IMR-90 (cell line): ENCODE data around the gene PHAF1. TPM values are rescaled to one million over a fixed set of nuclear protein-coding genes. Genes with fewer than 3 reads are reported as not detected.

Source experiments
- ATAC-seq: fragments of 200-7000 bp; cut with Tn5 transposase; 2 replicates; pipeline ENCODE4 v1.9.1; 2020; ENCODE audit warnings: low read depth, mild to moderate bottlenecking, moderate library complexity
- BruUV-seq: library from RNA; stranded (reverse); fragments of 400-500 nt; replicated peaks from 2 replicates; lab custom pipeline; 2021; lab: Mats Ljungman, UMichigan
- CTCF ChIA-PET: fragments of 300-600 bp; formaldehyde crosslinking; extraction: SDS; loops from one replicate; lab custom pipeline; 2021; ENCODE audit warnings: antibody characterized with exemption; lab: Yijun Ruan, JAX
- POLR2A ChIA-PET: fragments of 300-600 bp; sonication (Branson Sonifier 250); formaldehyde crosslinking; loops from one replicate; lab custom pipeline; 2022; ENCODE audit warnings: antibody characterized with exemption; ENCODE audit not compliant: unreplicated experiment; lab: Charles Lee
- DNase-seq: peaks from one replicate; pipeline ENCODE4 v3.0.0; 2013
- H2AFZ ChIP-seq: replicated peaks from 2 replicates; pipeline ENCODE3; 2013; ENCODE audit warnings: low read length, mild to moderate bottlenecking; ENCODE audit not compliant: poor library complexity
- H2AK5ac ChIP-seq: 2 replicates; pipeline ENCODE4 v1.6.1; 2013; ENCODE audit warnings: low read depth, low read length, inconsistent platforms
- H2AK9ac ChIP-seq: replicated peaks from 2 replicates; pipeline ENCODE3; 2013; ENCODE audit warnings: mild to moderate bottlenecking, low read depth, low read length, moderate library complexity; ENCODE audit not compliant: poor library complexity
- H2BK120ac ChIP-seq: 2 replicates; pipeline ENCODE4 v1.6.1; 2013; ENCODE audit warnings: low read depth, low read length, inconsistent platforms
- H2BK15ac ChIP-seq: 3 replicates; pipeline ENCODE4 v1.6.1; 2013; ENCODE audit warnings: low read depth, low read length, inconsistent platforms
- H2BK20ac ChIP-seq: 2 replicates; pipeline ENCODE4 v1.6.1; 2013; ENCODE audit warnings: low read depth, mild to moderate bottlenecking, inconsistent platforms, low read length, moderate library complexity
- H2BK5ac ChIP-seq: 2 replicates; pipeline ENCODE4 v1.6.1; 2013; ENCODE audit warnings: mild to moderate bottlenecking, low read depth, low read length, inconsistent platforms; ENCODE audit not compliant: poor library complexity, severe bottlenecking
- H3K14ac ChIP-seq: replicated peaks from 2 replicates; pipeline ENCODE4 v1.6.1; 2013; ENCODE audit warnings: low read depth, low read length, inconsistent platforms
- H3K18ac ChIP-seq: 2 replicates; pipeline ENCODE4 v1.6.1; 2013; ENCODE audit warnings: low read depth, low read length, control low read depth
- H3K23ac ChIP-seq: 2 replicates; pipeline ENCODE4 v1.6.1; 2013; ENCODE audit warnings: low read depth, low read length, inconsistent platforms
- H3K27ac ChIP-seq: 2 replicates; pipeline ENCODE4 v1.5.1; 2013; ENCODE audit warnings: mild to moderate bottlenecking, control low read depth, low read length; ENCODE audit not compliant: insufficient read depth
- H3K27me3 ChIP-seq: 2 replicates; pipeline ENCODE4 v1.6.1; 2013; ENCODE audit warnings: low read length; ENCODE audit not compliant: control insufficient read depth, insufficient read depth
- H3K36me3 ChIP-seq: 2 replicates; pipeline ENCODE4 v1.6.1; 2013; ENCODE audit warnings: low read length, mixed read lengths; ENCODE audit not compliant: control insufficient read depth, insufficient read depth
- H3K4ac ChIP-seq: 2 replicates; pipeline ENCODE4 v1.6.1; 2013; ENCODE audit warnings: low read depth, low read length, inconsistent platforms
- H3K4me1 ChIP-seq: 2 replicates; pipeline ENCODE4 v1.6.1; 2013; ENCODE audit warnings: low read length, mixed read lengths; ENCODE audit not compliant: control insufficient read depth, insufficient read depth
- H3K4me2 ChIP-seq: 2 replicates; pipeline ENCODE4 v1.6.1; 2013; ENCODE audit warnings: low read depth, mild to moderate bottlenecking, control low read depth, low read length, moderate library complexity
- H3K4me3 ChIP-seq: 2 replicates; pipeline ENCODE4 v1.5.1; 2013; ENCODE audit warnings: low read depth, mild to moderate bottlenecking, control low read depth, low read length, moderate library complexity; ENCODE audit not compliant: insufficient read depth
- H3K56ac ChIP-seq: 2 replicates; pipeline ENCODE4 v1.6.1; 2013; ENCODE audit warnings: low read length, inconsistent platforms; ENCODE audit not compliant: insufficient read depth; ENCODE audit errors: extremely low read depth
- H3K79me1 ChIP-seq, 2 experiments: 2 replicates each; pipeline ENCODE4 v1.6.1; 2013; ENCODE audit warnings: low read length in 2 of 2, inconsistent platforms in 1 of 2, low read depth in 1 of 2
- H3K9ac ChIP-seq: 2 replicates; pipeline ENCODE4 v1.6.1; 2013; ENCODE audit warnings: low read depth, low read length, control low read depth
- H3K9me1 ChIP-seq: 2 replicates; pipeline ENCODE4 v1.6.1; 2013; ENCODE audit warnings: low read length, inconsistent platforms; ENCODE audit not compliant: insufficient read depth
- H3K9me3 ChIP-seq: 2 replicates; pipeline ENCODE4 v1.6.1; 2013; ENCODE audit warnings: low read length; ENCODE audit not compliant: control insufficient read depth, insufficient read depth
- H4K20me1 ChIP-seq: 2 replicates; pipeline ENCODE4 v1.6.1; 2013; ENCODE audit warnings: low read length, inconsistent platforms; ENCODE audit not compliant: insufficient read depth
- H4K5ac ChIP-seq: 2 replicates; pipeline ENCODE4 v1.6.1; 2013; ENCODE audit warnings: mild to moderate bottlenecking, low read depth, low read length, control low read depth
- H4K8ac ChIP-seq, 2 experiments: 2 replicates each; pipeline ENCODE4 v1.6.1; 2013; ENCODE audit warnings: low read depth in 2 of 2, low read length in 2 of 2, control low read depth in 1 of 2, inconsistent platforms in 1 of 2
- H4K91ac ChIP-seq: 2 replicates; pipeline ENCODE4 v1.6.1; 2013; ENCODE audit warnings: low read depth, low read length, inconsistent platforms; ENCODE audit not compliant: insufficient read depth
- RCOR1 ChIP-seq: IDR thresholded peaks from 2 replicates; pipeline ENCODE4 v1.6.1; 2012; ENCODE audit warnings: mild to moderate bottlenecking, low read length, improper control_type of control experiment; ENCODE audit not compliant: insufficient replicate concordance
- RFX5 ChIP-seq: IDR thresholded peaks from 2 replicates; pipeline ENCODE4 v1.8.0; 2012; ENCODE audit warnings: low read depth, mild to moderate bottlenecking, low read length, moderate library complexity
- WGBS, 2 experiments: methylation state at CpG; one replicate each; pipeline versions ENCODE4 v1.1.5 to v1.1.7; 2013; ENCODE audit warnings: missing lambda C conversion rate in 2 of 2; ENCODE audit not compliant: insufficient read length in 1 of 2; ENCODE audit errors: extremely low coverage in 2 of 2; 5-methylcytosine and 5-hydroxymethylcytosine counted together
- dilution Hi-C: fragments of 300-500 bp; cut with HindIII; formaldehyde crosslinking; loops from one replicate; pipeline ENCODE4 v1.14.3; 2018; ENCODE audit warnings: low sequenced_read_pairs; ENCODE audit not compliant: unreplicated experiment
- in situ Hi-C: fragments of 300-500 bp; cut with MboI; formaldehyde crosslinking; loops from 3 replicates; pipeline ENCODE4 v1.14.3; 2019; ENCODE audit warnings: low sequenced_read_pairs, inconsistent platforms, mixed read lengths
- intact Hi-C: fragments of 100-400 bp; cut with micrococcal nuclease; formaldehyde crosslinking; loops from 2 replicates; pipeline ENCODE4 v1.10.0; 2022
- polyA plus RNA-seq, 3 experiments: library from polyadenylated mRNA; depleted of rRNA; stranded (reverse); fragments of >200 nt; gene quantifications; 2 replicates each; pipeline ENCODE4 v1.2.3, GENCODE V29; 2012; ENCODE audit warnings: low replicate concordance in 1 of 3
- total RNA-seq: library from RNA; depleted of rRNA; stranded (reverse); fragments of >200 nt; gene quantifications from 2 replicates; pipeline ENCODE4 v1.2.3, GENCODE V29; 2012

PHAF1 gene
- total and polyA plus RNA-seq, 2 of the 4 experiments (the other 2 are of a cell fraction): 14.0 to 19.8 TPM

DNA sequence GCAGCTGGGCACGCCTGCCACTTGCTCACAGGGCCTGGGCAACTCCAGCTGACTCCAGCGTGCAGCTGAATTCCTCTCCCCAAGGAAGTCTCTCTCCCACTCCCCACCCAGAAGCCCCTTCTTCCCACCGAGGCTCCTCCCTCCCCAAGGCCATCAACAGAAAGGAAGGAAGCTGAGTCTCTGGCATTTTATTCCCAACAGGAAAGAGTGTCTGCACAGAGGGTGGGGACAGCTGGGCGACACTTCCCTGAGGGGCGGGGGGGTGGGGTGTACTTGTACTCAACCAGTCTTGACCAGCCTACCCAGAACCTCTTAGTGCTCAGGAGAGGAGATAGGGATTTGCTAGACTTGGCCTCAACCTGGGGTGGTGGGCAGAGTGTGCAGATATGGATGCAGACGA is 80.3 kb downstream of the PHAF1 start, which contains the start of gene EXOC3L1:
TSS of gene EXOC3L1 (minus strand) at position 96 of the 400 bp plus-strand sequence. CDS start 460 bp downstream, outside the sequence.
- POLR2A ChIA-PET: interaction anchor here (0.6 kb wide), 1 partner anchor 305 kb away, joined by 4 read pairs; no protein-coding TSS in a partner anchor

More for the DNA sequence above, 80.3 kb downstream of the PHAF1 start, which contains the start of gene EXOC3L1:
- H4K5ac ChIP-seq: no peak within 1 kb of the TSS
- peaks cover 16% of the 10 kb centered on the region for H3K36me3 ChIP-seq
- no peak within 1 kb of the TSS for H2BK20ac ChIP-seq
- H2AK9ac ChIP-seq: peak within 1 kb of the TSS; percentile 71
- peaks cover 22 to 35% of the 10 kb centered on the region in 2 experiments for H3K79me1 ChIP-seq
- no peak within 1 kb of the TSS for H3K4me3 ChIP-seq
- peak within 1 kb of the TSS; percentile 80 for H2AK5ac ChIP-seq
- no peak for TF ChIP-seq RCOR1
- TF ChIP-seq RFX5: no peak
- no peak within 1 kb of the TSS for H3K27ac ChIP-seq
- CTCF ChIA-PET: no interaction called here
- no peak within 1 kb of the TSS for H3K18ac ChIP-seq
- ATAC-seq: no peak
- H3K27me3 ChIP-seq: no peaks in the 10 kb centered on the region
- no peak within 1 kb of the TSS for H2BK15ac ChIP-seq
- H3K9ac ChIP-seq: no peak within 1 kb of the TSS
- 53% methylated on average over 3 of the region's 6 CpGs; no CpG with 5 or more reads in 1 of the 2 experiments for WGBS, 2 experiments
- H4K91ac ChIP-seq: no peak within 1 kb of the TSS
- peak within 1 kb of the TSS; percentile 49 for H2AFZ ChIP-seq
- H4K8ac ChIP-seq: peak within 1 kb of the TSS in 1 of 2 experiments; percentile 17; a peak in 1 of 4 replicates
- H3K4me1 ChIP-seq: peaks cover 21% of the 10 kb centered on the region
- no peak for DNase-seq
- H3K14ac ChIP-seq: no peak within 1 kb of the TSS
- in situ Hi-C loops: no loop called here
- no TSS peak for BruUV-seq
- H3K4ac ChIP-seq: peak within 1 kb of the TSS; percentile 40; the same call in 1 of the 2 replicates
- peak within 1 kb of the TSS; percentile 60; the same call in 1 of the 2 replicates for H3K4me2 ChIP-seq
- H2BK5ac ChIP-seq: peak within 1 kb of the TSS; percentile 31
- H4K20me1 ChIP-seq: peaks cover 23% of the 10 kb centered on the region
- intact Hi-C loops: no loop called here
- dilution Hi-C loops: no loop called here
- H2BK120ac ChIP-seq: no peak within 1 kb of the TSS
- no peak within 1 kb of the TSS; the same call in 1 of the 2 replicates for H3K23ac ChIP-seq
- no peaks in the 10 kb centered on the region for H3K9me3 ChIP-seq
- no peak within 1 kb of the TSS for H3K56ac ChIP-seq
- peaks cover 26% of the 10 kb centered on the region for H3K9me1 ChIP-seq
